Glutamatergic neuron (in vitro differentiated cells): Measurements from ENCODE around the gene FABP2. TPM values are rescaled to one million over a fixed set of nuclear protein-coding genes. Genes with fewer than 3 reads are reported as not detected.
"Not testable (repeated sequence)": the region's sequence is repeated elsewhere in the genome, so short reads cannot be mapped to it uniquely, and the experiment has no call there.

Experiments used
- DNase-seq: peaks from one replicate; pipeline ENCODE4 v3.0.0; 2022
- H3K27ac Mint-ChIP-seq: one replicate; pipeline ENCODE4 v1.8.0; 2020; ENCODE audit warnings: mild to moderate bottlenecking, mixed read lengths, inconsistent platforms; ENCODE audit not compliant: unreplicated experiment
- H3K27me3 Mint-ChIP-seq: one replicate; pipeline ENCODE4 v1.8.0; 2020; ENCODE audit warnings: mild to moderate bottlenecking, moderate library complexity, mixed read lengths, inconsistent platforms; ENCODE audit not compliant: unreplicated experiment
- H3K36me3 Mint-ChIP-seq: one replicate; pipeline ENCODE4 v1.8.0; 2020; ENCODE audit warnings: mild to moderate bottlenecking, mixed read lengths, inconsistent platforms; ENCODE audit not compliant: unreplicated experiment
- H3K4me1 Mint-ChIP-seq: one replicate; pipeline ENCODE4 v1.8.0; 2020; ENCODE audit warnings: mild to moderate bottlenecking, low read depth, mixed read lengths, inconsistent platforms; ENCODE audit not compliant: unreplicated experiment
- H3K4me3 Mint-ChIP-seq: one replicate; pipeline ENCODE4 v1.8.0; 2020; ENCODE audit warnings: mild to moderate bottlenecking, mixed read lengths, inconsistent platforms; ENCODE audit not compliant: unreplicated experiment
- H3K9me3 Mint-ChIP-seq: one replicate; pipeline ENCODE4 v1.8.0; 2020; ENCODE audit warnings: mild to moderate bottlenecking, moderate library complexity, mixed read lengths, inconsistent platforms; ENCODE audit not compliant: unreplicated experiment
- CTCF ChIP-seq: fragments of 200-600 bp; sonication (generic); IDR thresholded peaks from one replicate; pipeline ENCODE4 v1.5.0; 2021; ENCODE audit not compliant: partially characterized antibody, unreplicated experiment
- total RNA-seq: library from RNA; stranded (reverse); fragmentation: NEBNext Ultra II Directional; extraction: Animal tissue kit (Norgen Biotek cat#: 25700); gene quantifications from one replicate; pipeline ENCODE4 v1.2.1, GENCODE V29; 2021; ENCODE audit not compliant: unreplicated experiment

Gene FABP2
- total RNA-seq, 1 donor from 2014 or later = not detected

GRCh38 chr4:119348169-119348568 is 26.2 kb upstream of the FABP2 start:
- not testable (repeated sequence) for H3K4me1 Mint-ChIP-seq, H3K4me3 Mint-ChIP-seq, H3K27me3 Mint-ChIP-seq, DNase-seq, H3K27ac Mint-ChIP-seq, H3K9me3 Mint-ChIP-seq, H3K36me3 Mint-ChIP-seq

- not testable (repeated sequence) for DNase-seq, H3K36me3 Mint-ChIP-seq, H3K4me3 Mint-ChIP-seq, H3K4me1 Mint-ChIP-seq, H3K27ac Mint-ChIP-seq, H3K9me3 Mint-ChIP-seq, H3K27me3 Mint-ChIP-seq
Measured at GRCh38 chr4:119343293-119343692, 21.4 kb upstream of the FABP2 start.

- not testable (repeated sequence) for DNase-seq, H3K27ac Mint-ChIP-seq, H3K9me3 Mint-ChIP-seq, H3K4me3 Mint-ChIP-seq, H3K4me1 Mint-ChIP-seq, H3K27me3 Mint-ChIP-seq, H3K36me3 Mint-ChIP-seq
Measured at GRCh38 chr4:119339895-119340294, 18.0 kb upstream of the FABP2 start.

GRCh38 chr4:119337010-119337409 is 15.1 kb upstream of the FABP2 start:
- Mint-ChIP-seq H3K4me1 (no peaks in the 10 kb centered on the region), H3K27ac (no peak overlapping the region), H3K9me3 (no peaks in the 10 kb centered on the region), H3K4me3 (no peak overlapping the region), H3K36me3 (no peaks in the 10 kb centered on the region), H3K27me3 (no peaks in the 10 kb centered on the region)
- DNase-seq = no peak
- TF ChIP-seq CTCF = no peak

- DNase-seq, H3K4me3 Mint-ChIP-seq, H3K36me3 Mint-ChIP-seq, H3K27ac Mint-ChIP-seq, H3K4me1 Mint-ChIP-seq, H3K27me3 Mint-ChIP-seq, H3K9me3 Mint-ChIP-seq: not testable (repeated sequence)
Measured at GRCh38 chr4:119336332-119336979, 14.5 kb upstream of the FABP2 start.

GRCh38 chr4:119329835-119330620 is 8.1 kb upstream of the FABP2 start:
- Mint-ChIP-seq H3K4me1 (no peaks in the 10 kb centered on the region), H3K36me3 (no peaks in the 10 kb centered on the region), H3K27ac (no peak overlapping the region), H3K4me3 (no peak overlapping the region), H3K9me3 (no peaks in the 10 kb centered on the region), H3K27me3 (no peaks in the 10 kb centered on the region)
- DNase-seq = no peak
- no peak for TF ChIP-seq CTCF

GRCh38 chr4:119328695-119329094 is 6.8 kb upstream of the FABP2 start:
- Mint-ChIP-seq H3K27me3 (no peaks in the 10 kb centered on the region), H3K27ac (no peak overlapping the region), H3K36me3 (no peaks in the 10 kb centered on the region), H3K4me1 (no peaks in the 10 kb centered on the region), H3K9me3 (no peaks in the 10 kb centered on the region), H3K4me3 (no peak overlapping the region)
- no peak for TF ChIP-seq CTCF
- no peak for DNase-seq
